ENCODE measurements around the gene RTTN.

- no peak for TF ChIP-seq CTCF (IDR thresholded peaks at IDR 0.05; ENCODE audit: insufficient read depth, low read length, poor library complexity, severe bottlenecking)
- no peak for TF ChIP-seq EZH2phosphoT487 (conservative IDR thresholded peaks at IDR 0.05; ENCODE audit: low read length)
Observed at GRCh38 chr18:70250781-70251180, 45.3 kb upstream of the RTTN start.

Measured in SU-DHL-6 (cell line).